K562 (cell line): Measurements from ENCODE around the gene SPTBN5. TPM values are rescaled to one million over a fixed set of nuclear protein-coding genes. Genes with fewer than 3 reads are reported as not detected.

ENCODE experiments used
- ATAC-seq: fragments of 200-7000 bp; cut with Tn5 transposase; 3 replicates; pipeline ENCODE4 v1.9.1; 2020; ENCODE audit warnings: moderate library complexity
- BruUV-seq: library from RNA; stranded (reverse); fragments of 400-500 nt; replicated peaks from 2 replicates; lab custom pipeline; 2021; lab: Mats Ljungman, UMichigan
- CTCF ChIA-PET: fragments of 300-600 bp; formaldehyde crosslinking; extraction: SDS; loops from one replicate; lab custom pipeline; 2021; ENCODE audit warnings: low intra/inter-chr PET ratio; lab: Yijun Ruan, JAX
- POLR2A ChIA-PET: fragments of 300-600, 350-650 bp; sonication (Branson Sonifier 250); formaldehyde crosslinking; extraction: SDS; loops from one replicate; lab custom pipeline; 2021; ENCODE audit warnings: antibody characterized with exemption, inconsistent platforms; lab: Yijun Ruan, JAX
- DNase-seq, 4 experiments: peaks; one replicate each; pipeline versions ENCODE4 v3.0.0 to v3.0.0-alpha.2; 2011 to 2018; ENCODE audit warnings: low spot score in 3 of 4, mixed read lengths in 3 of 4; ENCODE audit errors: extremely low read depth in 1 of 4
- FAIRE-seq: peaks from 2 replicates; lab custom pipeline; 2011; peaks lifted over from hg19 to GRCh38; lab: Jason Lieb, UNC
- H2AFZ ChIP-seq: 2 replicates; pipeline ENCODE4 v1.6.0; 2011; ENCODE audit warnings: low read depth, low read length, control low read depth, inconsistent platforms
- H3K27ac ChIP-seq: fragments of 200-600 bp; 3 replicates; pipeline ENCODE4 v1.8.0; 2011; ENCODE audit warnings: low read depth, mild to moderate bottlenecking, control low read depth, inconsistent platforms, low read length, moderate library complexity, mixed read lengths; ENCODE audit errors: extremely low read depth
- H3K27me3 ChIP-seq, 2 experiments: fragments of 300-600 bp in 1 of 2; 2 replicates in 1 of 2; 3 replicates in 1 of 2; pipeline versions ENCODE4 v1.6.0 to v1.8.0; 2011; ENCODE audit warnings: inconsistent platforms in 2 of 2, low read length in 2 of 2, mild to moderate bottlenecking in 1 of 2, mixed read lengths in 1 of 2, moderate library complexity in 1 of 2; ENCODE audit not compliant: control insufficient read depth in 2 of 2, insufficient read depth in 2 of 2
- H3K36me3 ChIP-seq: fragments of 300-600 bp; 3 replicates; pipeline ENCODE4 v1.8.0; 2011; ENCODE audit warnings: mild to moderate bottlenecking, low read length, inconsistent platforms; ENCODE audit not compliant: control insufficient read depth, insufficient read depth
- H3K4me1 ChIP-seq, 2 experiments: fragments of 200-600 bp in 1 of 2; replicated peaks in 1 of 2; 2 replicates in 1 of 2; 3 replicates in 1 of 2; pipeline versions ENCODE4 v1.5.1 to v1.8.0; 2011; ENCODE audit warnings: inconsistent platforms in 2 of 2, low read length in 2 of 2, mild to moderate bottlenecking in 1 of 2, mixed read lengths in 1 of 2, moderate library complexity in 1 of 2; ENCODE audit not compliant: control insufficient read depth in 2 of 2, insufficient read depth in 2 of 2
- H3K4me2 ChIP-seq: 2 replicates; pipeline ENCODE4 v1.6.1; 2011; ENCODE audit warnings: low read length, control low read depth, inconsistent platforms, mixed read lengths; ENCODE audit not compliant: insufficient read depth
- H3K4me3 ChIP-seq: fragments of 200-600 bp; sonication (generic), shearing (Covaris generic); 2 replicates; pipeline ENCODE4 v1.5.1; 2016; ENCODE audit warnings: control low read depth, inconsistent platforms
- H3K79me2 ChIP-seq: fragments of 200-600 bp; 3 replicates; pipeline ENCODE4 v1.8.0; 2011; ENCODE audit warnings: low read length, inconsistent platforms; ENCODE audit not compliant: control insufficient read depth, insufficient read depth
- H3K9ac ChIP-seq, 2 experiments: 2 replicates each; pipeline versions ENCODE4 v1.6.0 to v1.6.1; 2011; ENCODE audit warnings: low read depth in 2 of 2, low read length in 2 of 2, control low read depth in 1 of 2, inconsistent platforms in 1 of 2, mild to moderate bottlenecking in 1 of 2, mixed read lengths in 1 of 2; ENCODE audit not compliant: insufficient read depth in 1 of 2
- H3K9me1 ChIP-seq: one replicate; pipeline ENCODE4 v1.6.0; 2011; ENCODE audit warnings: inconsistent platforms, mild to moderate bottlenecking, low read length, moderate library complexity; ENCODE audit not compliant: control insufficient read depth, insufficient read depth
- H3K9me3 ChIP-seq: replicated peaks from 2 replicates; pipeline ENCODE4 v1.5.1; 2011; ENCODE audit warnings: low read depth, low read length, inconsistent platforms; ENCODE audit not compliant: control insufficient read depth, insufficient read depth
- H4K20me1 ChIP-seq: replicated peaks from 2 replicates; pipeline ENCODE4 v1.6.1; 2011; ENCODE audit warnings: low read length, inconsistent platforms, mixed read lengths; ENCODE audit not compliant: control insufficient read depth, insufficient read depth
- JUND ChIP-seq, 2 experiments: IDR thresholded peaks; 2 replicates in 1 of 2; 3 replicates in 1 of 2; pipeline ENCODE4 v1.6.1; 2011; ENCODE audit warnings: borderline replicate concordance in 2 of 2, low read depth in 2 of 2, low read length in 2 of 2, improper control_type of control experiment in 1 of 2, missing biosample characterization in 1 of 2, missing genetic modification characterization in 1 of 2, missing genetic modification reagents in 1 of 2
- MTA1 ChIP-seq: fragments of 450-650 bp; IDR thresholded peaks from 2 replicates; pipeline ENCODE4 v1.6.1; 2017; ENCODE audit warnings: borderline replicate concordance
- RBM22 ChIP-seq: fragments of 200-400 bp; formaldehyde crosslinking; IDR thresholded peaks from 2 replicates; pipeline ENCODE4 v1.6.1; 2018; ENCODE audit warnings: low read length, low read depth; ENCODE audit not compliant: poor library complexity, severe bottlenecking
- ZNF24 ChIP-seq: fragments of 450-650 bp; IDR thresholded peaks from 2 replicates; pipeline ENCODE4 v1.6.1; 2016
- WGBS: fragments of 100-300 bp; shearing (Covaris generic); methylation state at CpG from one replicate; pipeline ENCODE4 v1.1.6; 2016; ENCODE audit warnings: low coverage, mixed read lengths; ENCODE audit not compliant: insufficient coverage; ENCODE audit errors: missing lambda C conversion rate; 5-methylcytosine and 5-hydroxymethylcytosine counted together
- in situ Hi-C: fragments of 300-500 bp; cut with MboI; formaldehyde crosslinking; loops from 4 replicates; pipeline ENCODE4 v1.15.0; 2018; ENCODE audit warnings: inconsistent platforms, mixed read lengths
- intact Hi-C: fragments of 100-400 bp; cut with micrococcal nuclease; formaldehyde crosslinking; loops from 2 replicates; pipeline ENCODE4 v1.14.2; 2022
- polyA plus RNA-seq, 8 experiments: library from polyadenylated mRNA; depleted of rRNA in 4 of 8; stranded (reverse) in 5 of 8; unstranded in 3 of 8; fragments of >200 nt; fragmentation: Nextera tagmentation in 2 of 8; fragmentation: Illumina TruSeq in 1 of 8; extraction: Ambion mirVana in 2 of 8; extraction: Trizol in 1 of 8; gene quantifications; 2 replicates each; pipeline versions ENCODE4 v1.2.1 to v1.2.3, GENCODE V29; 2011 to 2014; ENCODE audit warnings: inconsistent platforms in 1 of 8, missing spikeins in 1 of 8
- total RNA-seq, 7 experiments: library from RNA; depleted of rRNA in 6 of 7; stranded (reverse); fragments of >200 nt in 6 of 7; fragmentation: Illumina TruSeq in 2 of 7; extraction: Trizol in 2 of 7; gene quantifications; 2 replicates each; pipeline versions ENCODE4 v1.2.1 to v1.2.3, GENCODE V29; 2011 to 2021; ENCODE audit warnings: low replicate concordance in 1 of 7
- TF ChIP-seq, protein P1 (sequence below): fragments of 450-650 bp; IDR thresholded peaks from 2 replicates; pipeline ENCODE4 v1.6.1; 2016
- TF ChIP-seq, protein P2 (sequence below): fragments of 250-450 bp; sonication (Bioruptor Pico); IDR thresholded peaks from 2 replicates; pipeline ENCODE4 v1.5.0; 2021
- TF ChIP-seq, protein P3 (sequence below), 2 experiments: fragments of 450-650 bp in 1 of 2; sonication (generic) in 1 of 2; formaldehyde crosslinking in 1 of 2; IDR thresholded peaks; 2 replicates each; pipeline versions ENCODE4 v1.7.1 to v1.9.0; 2016 to 2022; ENCODE audit warnings: inconsistent platforms in 1 of 2, mild to moderate bottlenecking in 1 of 2, missing genetic modification reagents in 1 of 2

Gene SPTBN5
- total and polyA plus RNA-seq, 9 of the 15 experiments (the other 6 are each of a cell fraction or from before 2014, with no cell fraction given), result 0.02 TPM; not detected in 8

DNA sequence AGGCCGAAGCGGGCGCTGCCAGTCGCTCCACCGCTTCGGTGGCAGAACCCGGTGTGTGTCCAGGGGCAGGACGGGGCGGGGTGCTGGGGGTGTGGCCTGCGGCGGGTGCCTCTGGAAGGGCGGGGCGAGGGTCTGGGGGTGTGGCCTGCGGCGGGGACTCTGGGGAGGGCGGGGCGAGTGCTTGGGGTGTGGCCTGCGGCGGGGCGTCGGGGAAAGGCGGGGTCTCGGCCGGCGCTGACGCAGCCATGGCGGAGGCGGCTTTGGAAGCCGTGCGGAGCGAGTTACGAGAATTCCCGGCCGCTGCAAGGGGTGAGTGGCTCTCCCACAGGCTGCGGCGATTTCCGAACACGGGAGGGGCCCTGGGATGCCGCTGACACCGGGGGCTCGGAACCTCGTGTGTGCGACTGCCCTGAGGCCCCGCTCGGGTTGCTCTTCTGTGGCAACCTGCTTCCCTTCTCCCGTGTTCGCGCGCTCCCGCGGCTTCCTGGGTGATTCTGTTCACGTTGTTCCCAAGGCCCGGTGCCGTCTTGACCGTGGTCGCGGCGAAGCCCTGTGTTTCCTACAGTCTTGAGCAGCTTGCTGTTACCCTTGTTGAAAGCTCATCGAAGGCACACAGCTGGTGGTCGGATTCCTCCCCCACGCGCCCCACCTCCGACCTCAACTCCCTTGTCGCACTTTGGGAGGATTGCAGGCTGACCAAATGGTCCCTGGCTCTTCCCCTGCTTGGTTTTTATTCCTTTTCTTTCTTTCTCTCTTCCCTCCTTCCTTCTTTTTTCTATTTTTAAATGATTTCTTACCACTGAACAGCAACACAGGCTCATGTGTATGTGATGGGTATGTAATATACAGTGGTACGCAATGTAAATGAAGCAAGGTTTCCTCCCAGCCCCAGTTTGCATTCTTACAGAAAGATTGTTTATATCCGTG is 65.7 kb downstream of the SPTBN5 start, which contains the start of gene JMJD7:
JMJD7 (plus strand) TSS at position 213 of the 927 bp plus-strand sequence; CDS start at position 246, 33 bp downstream.
- TSS peak; percentile 67 for BruUV-seq
- no peaks in the 10 kb centered on the region for H3K27me3 ChIP-seq
- H3K4me1 ChIP-seq, result peaks cover 6 to 23% of the 10 kb centered on the region in 2 experiments; a peak in 2 of 5 replicates
- H3K9me1 ChIP-seq, result no peaks in the 10 kb centered on the region
- peak within 1 kb of the TSS; percentile 65 to 98 for H3K9ac ChIP-seq
- ATAC-seq (peak; percentile 97), DNase-seq (peak; percentile 90 to 100 (median 99)), FAIRE-seq (peak; percentile 85)
- intact Hi-C loops (no loop called here), in situ Hi-C loops (no loop called here)
- CTCF ChIA-PET, result interaction anchor here (0.6 kb wide), 1 partner anchor 508 kb away, joined by 4 read pairs; no protein-coding TSS in a partner anchor
- POLR2A ChIA-PET, result interaction anchor here (0.6 to 1.0 kb wide), 3 partner anchors 13 to 27 kb away, joined by 3 read pairs; no protein-coding TSS in a partner anchor
- peaks cover 10% of the 10 kb centered on the region; the same call in 1 of the 3 replicates for H3K36me3 ChIP-seq
- WGBS, result 1% methylated on average over 32 of the region's 66 CpGs
- peak within 1 kb of the TSS; percentile 52 for H3K4me3 ChIP-seq
- peaks cover 9% of the 10 kb centered on the region; the same call in 2 of the 3 replicates for H3K79me2 ChIP-seq
- peak within 1 kb of the TSS; percentile 91 for H2AFZ ChIP-seq
- H3K4me2 ChIP-seq, result peak within 1 kb of the TSS; percentile 87
- 0 out of 2 replicates have a peak, but pooled peaks cover 3% of the 10 kb centered on the region for H4K20me1 ChIP-seq
- peak within 1 kb of the TSS; percentile 12; the same call in 1 of the 3 replicates for H3K27ac ChIP-seq
- no peaks in the 10 kb centered on the region for H3K9me3 ChIP-seq
- TF ChIP-seq, protein P1, sequence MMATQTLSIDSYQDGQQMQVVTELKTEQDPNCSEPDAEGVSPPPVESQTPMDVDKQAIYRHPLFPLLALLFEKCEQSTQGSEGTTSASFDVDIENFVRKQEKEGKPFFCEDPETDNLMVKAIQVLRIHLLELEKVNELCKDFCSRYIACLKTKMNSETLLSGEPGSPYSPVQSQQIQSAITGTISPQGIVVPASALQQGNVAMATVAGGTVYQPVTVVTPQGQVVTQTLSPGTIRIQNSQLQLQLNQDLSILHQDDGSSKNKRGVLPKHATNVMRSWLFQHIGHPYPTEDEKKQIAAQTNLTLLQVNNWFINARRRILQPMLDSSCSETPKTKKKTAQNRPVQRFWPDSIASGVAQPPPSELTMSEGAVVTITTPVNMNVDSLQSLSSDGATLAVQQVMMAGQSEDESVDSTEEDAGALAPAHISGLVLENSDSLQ, result no peak
- TF ChIP-seq ZNF24 (no peak), MTA1 (0 out of 2 replicates have a peak, but pooled peaks have one; percentile 19), RBM22 (no peak), JUND (IDR thresholded peaks at IDR 0.05; ENCODE audit: borderline replicate concordance, low read depth, low read length) (no peak), JUND (tag; IDR thresholded peaks at IDR 0.05; ENCODE audit: borderline replicate concordance, low read depth, low read length) (0 out of 3 replicates have a peak, but pooled peaks have one; percentile 21)
- TF ChIP-seq, protein P2, sequence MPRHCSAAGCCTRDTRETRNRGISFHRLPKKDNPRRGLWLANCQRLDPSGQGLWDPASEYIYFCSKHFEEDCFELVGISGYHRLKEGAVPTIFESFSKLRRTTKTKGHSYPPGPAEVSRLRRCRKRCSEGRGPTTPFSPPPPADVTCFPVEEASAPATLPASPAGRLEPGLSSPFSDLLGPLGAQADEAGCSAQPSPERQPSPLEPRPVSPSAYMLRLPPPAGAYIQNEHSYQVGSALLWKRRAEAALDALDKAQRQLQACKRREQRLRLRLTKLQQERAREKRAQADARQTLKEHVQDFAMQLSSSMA (CRISPR knock-in tag), result no peak
- TF ChIP-seq, protein P3, sequence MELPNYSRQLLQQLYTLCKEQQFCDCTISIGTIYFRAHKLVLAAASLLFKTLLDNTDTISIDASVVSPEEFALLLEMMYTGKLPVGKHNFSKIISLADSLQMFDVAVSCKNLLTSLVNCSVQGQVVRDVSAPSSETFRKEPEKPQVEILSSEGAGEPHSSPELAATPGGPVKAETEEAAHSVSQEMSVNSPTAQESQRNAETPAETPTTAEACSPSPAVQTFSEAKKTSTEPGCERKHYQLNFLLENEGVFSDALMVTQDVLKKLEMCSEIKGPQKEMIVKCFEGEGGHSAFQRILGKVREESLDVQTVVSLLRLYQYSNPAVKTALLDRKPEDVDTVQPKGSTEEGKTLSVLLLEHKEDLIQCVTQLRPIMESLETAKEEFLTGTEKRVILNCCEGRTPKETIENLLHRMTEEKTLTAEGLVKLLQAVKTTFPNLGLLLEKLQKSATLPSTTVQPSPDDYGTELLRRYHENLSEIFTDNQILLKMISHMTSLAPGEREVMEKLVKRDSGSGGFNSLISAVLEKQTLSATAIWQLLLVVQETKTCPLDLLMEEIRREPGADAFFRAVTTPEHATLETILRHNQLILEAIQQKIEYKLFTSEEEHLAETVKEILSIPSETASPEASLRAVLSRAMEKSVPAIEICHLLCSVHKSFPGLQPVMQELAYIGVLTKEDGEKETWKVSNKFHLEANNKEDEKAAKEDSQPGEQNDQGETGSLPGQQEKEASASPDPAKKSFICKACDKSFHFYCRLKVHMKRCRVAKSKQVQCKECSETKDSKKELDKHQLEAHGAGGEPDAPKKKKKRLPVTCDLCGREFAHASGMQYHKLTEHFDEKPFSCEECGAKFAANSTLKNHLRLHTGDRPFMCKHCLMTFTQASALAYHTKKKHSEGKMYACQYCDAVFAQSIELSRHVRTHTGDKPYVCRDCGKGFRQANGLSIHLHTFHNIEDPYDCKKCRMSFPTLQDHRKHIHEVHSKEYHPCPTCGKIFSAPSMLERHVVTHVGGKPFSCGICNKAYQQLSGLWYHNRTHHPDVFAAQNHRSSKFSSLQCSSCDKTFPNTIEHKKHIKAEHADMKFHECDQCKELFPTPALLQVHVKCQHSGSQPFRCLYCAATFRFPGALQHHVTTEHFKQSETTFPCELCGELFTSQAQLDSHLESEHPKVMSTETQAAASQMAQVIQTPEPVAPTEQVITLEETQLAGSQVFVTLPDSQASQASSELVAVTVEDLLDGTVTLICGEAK (IDR thresholded peaks at IDR 0.05), result 0 out of 2 replicates have a peak, but pooled peaks have one; percentile 50
- TF ChIP-seq, protein P3 (CRISPR knock-in tag; IDR thresholded peaks at IDR 0.05), result no peak
